WTC11 (cell line): ENCODE data around the gene PLS1. TPM values are rescaled to one million over a fixed set of nuclear protein-coding genes. Genes with fewer than 3 reads are reported as not detected.

Source experiments
- ATAC-seq: fragments of 200-7000 bp; cut with Tn5 transposase; 2 replicates; pipeline ENCODE4 v1.10.0; 2021; ENCODE audit warnings: mild to moderate bottlenecking, moderate library complexity
- CTCF ChIA-PET: fragments of 300-600 bp; sonication (Branson Sonifier 250); formaldehyde crosslinking; loops from one replicate; lab custom pipeline; 2021; ENCODE audit warnings: antibody characterized with exemption; lab: Charles Lee
- POLR2A ChIA-PET: fragments of 350-600 bp; sonication (Branson Sonifier 250); formaldehyde crosslinking; loops from one replicate; lab custom pipeline; 2021; ENCODE audit warnings: antibody characterized with exemption; lab: Charles Lee
- DNase-seq: peaks from one replicate; pipeline ENCODE4 v3.0.0; 2021; ENCODE audit warnings: low spot score
- H3K27ac Mint-ChIP-seq: 2 replicates; pipeline ENCODE4 v1.8.0; 2021; ENCODE audit warnings: mixed read lengths
- H3K27me3 Mint-ChIP-seq: 2 replicates; pipeline ENCODE4 v1.8.0; 2021; ENCODE audit warnings: low read depth, mild to moderate bottlenecking, moderate library complexity, mixed read lengths
- H3K36me3 Mint-ChIP-seq: 2 replicates; pipeline ENCODE4 v1.8.0; 2021; ENCODE audit warnings: mixed read lengths
- H3K4me1 Mint-ChIP-seq: 2 replicates; pipeline ENCODE4 v1.8.0; 2022; ENCODE audit warnings: mixed read lengths
- H3K4me3 Mint-ChIP-seq: 2 replicates; pipeline ENCODE4 v1.8.0; 2021; ENCODE audit warnings: mild to moderate bottlenecking, moderate library complexity, mixed read lengths
- H3K9me3 Mint-ChIP-seq: 2 replicates; pipeline ENCODE4 v1.8.0; 2021; ENCODE audit warnings: mixed read lengths
- ATF1 ChIP-seq: sonication (generic); formaldehyde crosslinking; IDR thresholded peaks from 2 replicates; pipeline ENCODE4 v1.8.1; 2023; ENCODE audit warnings: mild to moderate bottlenecking, moderate library complexity, missing genetic modification reagents
- CREM ChIP-seq: sonication (generic); formaldehyde crosslinking; IDR thresholded peaks from 2 replicates; pipeline ENCODE4 v1.8.1; 2022; ENCODE audit warnings: mild to moderate bottlenecking, missing genetic modification reagents, moderate library complexity
- E2F1 ChIP-seq: sonication (generic); formaldehyde crosslinking; IDR thresholded peaks from 2 replicates; pipeline ENCODE4 v1.8.0; 2022; ENCODE audit warnings: mild to moderate bottlenecking, missing genetic modification reagents
- ESRRA ChIP-seq: sonication (generic); formaldehyde crosslinking; IDR thresholded peaks from 2 replicates; pipeline ENCODE4 v1.8.1; 2022; ENCODE audit warnings: mild to moderate bottlenecking, missing genetic modification reagents, borderline replicate concordance
- FOXK1 ChIP-seq: sonication (generic); formaldehyde crosslinking; IDR thresholded peaks from 2 replicates; pipeline ENCODE4 v1.8.0; 2022; ENCODE audit warnings: mild to moderate bottlenecking, moderate library complexity, missing genetic modification reagents
- JUN ChIP-seq: sonication (generic); formaldehyde crosslinking; IDR thresholded peaks from 2 replicates; pipeline ENCODE4 v1.8.0; 2023; ENCODE audit warnings: mild to moderate bottlenecking, missing genetic modification reagents
- PRDM15 ChIP-seq: sonication (generic); formaldehyde crosslinking; IDR thresholded peaks from 2 replicates; pipeline ENCODE4 v1.8.0; 2022; ENCODE audit warnings: missing genetic modification reagents
- PREB ChIP-seq: sonication (generic); formaldehyde crosslinking; IDR thresholded peaks from 2 replicates; pipeline ENCODE4 v1.8.1; 2022; ENCODE audit warnings: mild to moderate bottlenecking, missing genetic modification reagents, moderate library complexity, borderline replicate concordance
- PRRX2 ChIP-seq: fragments of 250-450 bp; sonication (Bioruptor Pico); IDR thresholded peaks from 2 replicates; pipeline ENCODE4 v1.8.0; 2021; ENCODE audit warnings: mild to moderate bottlenecking
- TP53 ChIP-seq: sonication (generic); formaldehyde crosslinking; IDR thresholded peaks from 2 replicates; pipeline ENCODE4 v1.8.1; 2023; ENCODE audit warnings: mild to moderate bottlenecking, missing genetic modification reagents
- USF2 ChIP-seq: sonication (generic); formaldehyde crosslinking; IDR thresholded peaks from 2 replicates; pipeline ENCODE4 v1.8.1; 2023; ENCODE audit warnings: mild to moderate bottlenecking, missing genetic modification reagents, moderate library complexity
- ZMAT4 ChIP-seq: fragments of 250-450 bp; sonication (Bioruptor Pico); IDR thresholded peaks from 2 replicates; pipeline ENCODE4 v1.9.0; 2021; ENCODE audit warnings: mild to moderate bottlenecking
- ZNF138 ChIP-seq: sonication (generic); formaldehyde crosslinking; conservative IDR thresholded peaks from 2 replicates; pipeline ENCODE4 v1.8.1; 2022; ENCODE audit warnings: mild to moderate bottlenecking, moderate library complexity, missing genetic modification reagents
- ZNF396 ChIP-seq: fragments of 250-450 bp; sonication (Bioruptor Pico); IDR thresholded peaks from 2 replicates; pipeline ENCODE4 v1.8.0; 2021; ENCODE audit warnings: mild to moderate bottlenecking, moderate library complexity, borderline replicate concordance
- ZNF416 ChIP-seq: fragments of 250-450 bp; sonication (Bioruptor Pico); IDR thresholded peaks from 2 replicates; pipeline ENCODE4 v1.9.0; 2021; ENCODE audit warnings: mild to moderate bottlenecking, inconsistent platforms
- ZNF532 ChIP-seq: fragments of 250-450 bp; sonication (Bioruptor Pico); IDR thresholded peaks from 2 replicates; pipeline ENCODE4 v1.9.0; 2021; ENCODE audit warnings: mild to moderate bottlenecking, borderline replicate concordance
- total RNA-seq: library from RNA; stranded (reverse); gene quantifications from 3 replicates; pipeline ENCODE4 v1.2.3, GENCODE V29; 2021
- TF ChIP-seq, protein P1 (sequence below): sonication (generic); formaldehyde crosslinking; IDR thresholded peaks from 2 replicates; pipeline ENCODE4 v1.8.1; 2022; ENCODE audit warnings: missing genetic modification reagents, borderline replicate concordance
- TF ChIP-seq, protein P2 (sequence below): sonication (generic); formaldehyde crosslinking; IDR thresholded peaks from 2 replicates; pipeline ENCODE4 v1.8.1; 2022; ENCODE audit warnings: low read depth, missing genetic modification reagents, borderline replicate concordance

PLS1 gene
- total RNA-seq, 1 experiment from 2014 or later, result 26.4 TPM

DNA sequence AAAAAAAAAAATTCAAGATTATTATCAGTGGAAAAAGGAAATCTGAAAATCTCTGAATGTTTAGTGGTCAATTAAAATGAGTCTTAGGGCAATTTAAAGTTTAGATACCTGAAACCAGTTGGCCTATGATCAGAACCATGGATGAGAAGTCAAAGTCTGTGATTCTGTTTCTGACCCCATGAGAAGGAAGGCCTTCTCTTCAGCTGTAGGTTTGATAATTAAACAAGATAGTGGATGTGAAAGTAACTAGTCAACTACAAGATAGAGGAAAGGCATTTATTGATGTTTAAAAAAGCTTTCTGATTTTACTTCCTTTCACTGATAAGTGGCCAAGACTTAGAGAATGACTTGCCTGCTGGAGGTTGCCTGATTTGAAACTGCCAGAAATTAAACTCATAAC is 8.7 kb downstream of the PLS1 start:
- Mint-ChIP-seq H3K4me1 (no peaks in the 10 kb centered on the region), H3K27ac (0 out of 2 replicates have a peak overlapping the region, but pooled peaks have one; percentile 54), H3K9me3 (peaks cover 5% of the 10 kb centered on the region), H3K4me3 (no peak overlapping the region), H3K27me3 (no peaks in the 10 kb centered on the region), H3K36me3 (peaks cover 7% of the 10 kb centered on the region)
- ChIA-PET CTCF (no interaction called here), POLR2A (no interaction called here)
- DNase-seq, result no peak
- ATAC-seq, result no peak
- TF ChIP-seq PRRX2 (CRISPR knock-in tag) (no peak), PRDM15 (no peak), PREB (CRISPR knock-in tag) (no peak), E2F1 (CRISPR knock-in tag) (no peak), JUN (CRISPR knock-in tag) (no peak)

DNA sequence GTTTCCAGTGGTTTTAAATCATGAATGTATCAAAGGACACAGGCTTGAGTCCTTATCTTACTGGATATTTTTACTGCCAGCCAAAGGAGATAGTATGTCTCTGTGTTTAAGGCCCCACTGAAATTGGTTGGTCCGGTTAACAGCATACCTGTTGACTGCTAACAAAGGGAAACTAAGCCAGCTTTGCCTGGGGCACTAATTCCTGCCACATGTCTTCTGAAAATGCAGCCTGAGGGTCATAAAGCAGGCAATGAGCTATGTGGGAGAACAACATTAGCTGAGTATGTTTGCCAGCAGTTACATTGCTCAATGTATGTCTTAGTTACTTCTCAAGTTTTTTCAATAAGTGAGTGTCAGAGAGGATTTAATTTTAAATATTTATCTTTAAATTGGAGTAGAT is 12.4 kb downstream of the PLS1 start:
- Mint-ChIP-seq H3K9me3 (no peaks in the 10 kb centered on the region), H3K27me3 (no peaks in the 10 kb centered on the region), H3K4me1 (no peaks in the 10 kb centered on the region), H3K36me3 (no peaks in the 10 kb centered on the region), H3K27ac (no peak overlapping the region), H3K4me3 (no peak overlapping the region)
- TF ChIP-seq ATF1 (CRISPR knock-in tag) (no peak), ZNF396 (CRISPR knock-in tag) (no peak), ZNF416 (CRISPR knock-in tag) (no peak), FOXK1 (CRISPR knock-in tag) (no peak), CREM (CRISPR knock-in tag) (no peak), ZNF138 (CRISPR knock-in tag) (no peak), ESRRA (CRISPR knock-in tag) (no peak), ZNF532 (CRISPR knock-in tag) (no peak), ZMAT4 (CRISPR knock-in tag) (no peak), USF2 (CRISPR knock-in tag) (no peak), TP53 (CRISPR knock-in tag) (no peak)
- TF ChIP-seq, protein P1, sequence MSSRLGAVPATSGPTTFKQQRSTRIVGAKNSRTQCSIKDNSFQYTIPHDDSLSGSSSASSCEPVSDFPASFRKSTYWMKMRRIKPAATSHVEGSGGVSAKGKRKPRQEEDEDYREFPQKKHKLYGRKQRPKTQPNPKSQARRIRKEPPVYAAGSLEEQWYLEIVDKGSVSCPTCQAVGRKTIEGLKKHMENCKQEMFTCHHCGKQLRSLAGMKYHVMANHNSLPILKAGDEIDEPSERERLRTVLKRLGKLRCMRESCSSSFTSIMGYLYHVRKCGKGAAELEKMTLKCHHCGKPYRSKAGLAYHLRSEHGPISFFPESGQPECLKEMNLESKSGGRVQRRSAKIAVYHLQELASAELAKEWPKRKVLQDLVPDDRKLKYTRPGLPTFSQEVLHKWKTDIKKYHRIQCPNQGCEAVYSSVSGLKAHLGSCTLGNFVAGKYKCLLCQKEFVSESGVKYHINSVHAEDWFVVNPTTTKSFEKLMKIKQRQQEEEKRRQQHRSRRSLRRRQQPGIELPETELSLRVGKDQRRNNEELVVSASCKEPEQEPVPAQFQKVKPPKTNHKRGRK (CRISPR knock-in tag), result no peak
- TF ChIP-seq, protein P2, sequence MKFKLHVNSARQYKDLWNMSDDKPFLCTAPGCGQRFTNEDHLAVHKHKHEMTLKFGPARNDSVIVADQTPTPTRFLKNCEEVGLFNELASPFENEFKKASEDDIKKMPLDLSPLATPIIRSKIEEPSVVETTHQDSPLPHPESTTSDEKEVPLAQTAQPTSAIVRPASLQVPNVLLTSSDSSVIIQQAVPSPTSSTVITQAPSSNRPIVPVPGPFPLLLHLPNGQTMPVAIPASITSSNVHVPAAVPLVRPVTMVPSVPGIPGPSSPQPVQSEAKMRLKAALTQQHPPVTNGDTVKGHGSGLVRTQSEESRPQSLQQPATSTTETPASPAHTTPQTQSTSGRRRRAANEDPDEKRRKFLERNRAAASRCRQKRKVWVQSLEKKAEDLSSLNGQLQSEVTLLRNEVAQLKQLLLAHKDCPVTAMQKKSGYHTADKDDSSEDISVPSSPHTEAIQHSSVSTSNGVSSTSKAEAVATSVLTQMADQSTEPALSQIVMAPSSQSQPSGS (CRISPR knock-in tag), result no peak
- no peak for ATAC-seq
- CTCF ChIA-PET, result interaction anchor here (1.7 kb wide), 1 partner anchor 22 kb away, joined by 3 read pairs; no protein-coding TSS in a partner anchor
- DNase-seq, result no peak
- POLR2A ChIA-PET, result interaction anchor here (1.5 kb wide), 1 partner anchor 30 kb away, joined by 4 read pairs; the partner anchor contains the start of gene ATR
